ENCODE results near the gene CD248.
A peak's percentile ranks its signal among the peaks of the same experiment; 100 is the strongest.
"Not testable (repeated sequence)": the region's sequence is repeated elsewhere in the genome, so short reads cannot be mapped to it uniquely, and the experiment has no call there.

The CD248 gene

GRCh38 chr11:66316849-66317251 lies at the start of gene CD248:
Gene CD248, minus strand, starts transcription at chr11:66317044. Its CDS starts 17 bp downstream, at chr11:66317027.
- no peak for FAIRE-seq

- FAIRE-seq = no peak
These were observed 49.1 kb upstream of the CD248 start for GRCh38 chr11:66365711-66366619.

- FAIRE-seq = no peak
These were observed 48.3 kb upstream of the CD248 start for GRCh38 chr11:66365166-66365565.

GRCh38 chr11:66363805-66364535 lies 47.1 kb upstream of the CD248 start:
- no peak for FAIRE-seq

- no peak for FAIRE-seq
These were observed 46.4 kb upstream of the CD248 start for GRCh38 chr11:66363187-66363601.

- FAIRE-seq = no peak
These were observed 45.8 kb upstream of the CD248 start for GRCh38 chr11:66362481-66363147.

- no peak for FAIRE-seq
These were observed 44.7 kb upstream of the CD248 start for GRCh38 chr11:66361502-66361941.

GRCh38 chr11:66360406-66361073 lies 43.7 kb upstream of the CD248 start:
- FAIRE-seq = no peak

GRCh38 chr11:66359662-66360087 lies 42.8 kb upstream of the CD248 start:
- FAIRE-seq = no peak

GRCh38 chr11:66350560-66351235 lies 33.9 kb upstream of the CD248 start:
- FAIRE-seq = not testable (repeated sequence)

- no peak for FAIRE-seq
These were observed 32.2 kb upstream of the CD248 start for GRCh38 chr11:66349084-66349386.

GRCh38 chr11:66347425-66348276 lies 30.8 kb upstream of the CD248 start, which contains the start of gene B4GAT1:
Gene B4GAT1, minus strand, starts transcription at chr11:66347629. Its CDS starts 84 bp downstream, at chr11:66347545.
- FAIRE-seq = no peak

- no peak for FAIRE-seq
These were observed 29.9 kb upstream of the CD248 start for GRCh38 chr11:66346476-66347424.

- no peak for FAIRE-seq
These were observed 28.4 kb upstream of the CD248 start for GRCh38 chr11:66345316-66345649.

GRCh38 chr11:66344550-66345315 lies 27.9 kb upstream of the CD248 start, which contains the start of gene BRMS1:
Gene BRMS1, minus strand, starts transcription at chr11:66345104. Its CDS starts 2,870 bp downstream, at chr11:66342234.
- peak; percentile 43 for FAIRE-seq

GRCh38 chr11:66343176-66343575 lies 26.3 kb upstream of the CD248 start:
- no peak for FAIRE-seq

- FAIRE-seq = no peak
These were observed 24.8 kb upstream of the CD248 start for GRCh38 chr11:66341502-66342126.

Data from islet of Langerhans (tissue), 1 donor.